Esophagus muscularis mucosa (tissue), 4 donors: ENCODE results near the gene PDSS1. TPM values are rescaled to one million over a fixed set of nuclear protein-coding genes. Genes with fewer than 3 reads are reported as not detected.
"Not testable (repeated sequence)": the region's sequence is repeated elsewhere in the genome, so short reads cannot be mapped to it uniquely, and the experiment has no call there.

ENCODE experiments used
- DNase-seq: peaks from one replicate; pipeline ENCODE4 v3.0.0-alpha.2; 2017; ENCODE audit errors: extremely low spot score
- H3K27ac ChIP-seq, 4 donors: fragments of 200-600 bp; sonication (generic); replicated peaks in 1 of 4; 1 replicate in 3 of 4; 2 replicates in 1 of 4; pipeline ENCODE4 v1.5.1; 2016 to 2019; ENCODE audit warnings: mild to moderate bottlenecking in 1 of 4
- H3K27me3 ChIP-seq, 4 donors: fragments of 200-600 bp; sonication (generic); one replicate each; pipeline versions ENCODE4 v1.5.1 to v1.6.0; 2016 to 2019
- H3K36me3 ChIP-seq, 4 donors: fragments of 200-600 bp; sonication (generic); one replicate each; pipeline ENCODE4 v1.5.1; 2016 to 2019
- H3K4me1 ChIP-seq, 4 donors: fragments of 200-600 bp; sonication (generic); one replicate each; pipeline ENCODE4 v1.5.1; 2016 to 2019
- H3K4me3 ChIP-seq, 4 donors: fragments of 200-600 bp; sonication (generic); 1 replicate in 2 of 4; 2 replicates in 2 of 4; pipeline ENCODE4 v1.5.1; 2016 to 2019; ENCODE audit warnings: mild to moderate bottlenecking in 4 of 4, moderate library complexity in 1 of 4
- H3K9me3 ChIP-seq, 4 donors: fragments of 200-600 bp; sonication (generic); 1 replicate in 3 of 4; 2 replicates in 1 of 4; pipeline ENCODE4 v1.5.1; 2016 to 2019
- CTCF ChIP-seq, 3 experiments: fragments of 200-600 bp in 2 of 3; fragments of 450-650 bp in 1 of 3; sonication (generic) in 2 of 3; IDR thresholded peaks; one replicate each; pipeline ENCODE4 v1.5.1; 2017 to 2019; ENCODE audit warnings: antibody characterized with exemption in 3 of 3, mild to moderate bottlenecking in 2 of 3, moderate library complexity in 1 of 3
- EP300 ChIP-seq: sonication (generic); formaldehyde crosslinking; IDR thresholded peaks from one replicate; pipeline ENCODE4 v1.6.1; 2017; ENCODE audit warnings: antibody characterized with exemption
- POLR2A ChIP-seq: fragments of 450-650 bp; IDR thresholded peaks from one replicate; pipeline ENCODE4 v1.6.1; 2017; ENCODE audit warnings: antibody characterized with exemption, moderate library complexity, mild to moderate bottlenecking, low read depth
- POLR2AphosphoS5 ChIP-seq, 2 donors: sonication (generic); formaldehyde crosslinking; IDR thresholded peaks; one replicate each; pipeline ENCODE4 v1.6.1; 2017; ENCODE audit warnings: antibody characterized with exemption in 2 of 2
- WGBS: methylation state at CpG from one replicate; pipeline ENCODE4 v1.1.5; 2018; 5-methylcytosine and 5-hydroxymethylcytosine counted together
- intact Hi-C: fragments of 100-400 bp; cut with DNase I; formaldehyde crosslinking; loops from one replicate; pipeline ENCODE4 v1.15.1; 2023
- total RNA-seq, 4 donors: library from RNA; depleted of rRNA; stranded (reverse); fragments of >200 nt; gene quantifications; one replicate each; pipeline versions ENCODE4 v1.1.0 to v1.2.1, GENCODE V29; 2016

The PDSS1 gene
- total RNA-seq, 4 donors from 2014 or later: 1.7 to 5.0 (median 3.3) TPM

- no peak for TF ChIP-seq CTCF (IDR thresholded peaks at IDR 0.05)
- no peak for TF ChIP-seq POLR2AphosphoS5 (IDR thresholded peaks at IDR 0.05)
- TF ChIP-seq EP300: no peak
- TF ChIP-seq POLR2A: no peak
- intact Hi-C loops: no loop called here
- Histone ChIP-seq H3K36me3 (no peaks in the 10 kb centered on the region), H3K27me3 (no peaks in the 10 kb centered on the region), H3K4me3 (no peak overlapping the region), H3K27ac (no peak overlapping the region), H3K9me3 (no peaks in the 10 kb centered on the region), H3K4me1 (peaks cover 14 to 59% (median 39%) of the 10 kb centered on the region in 4 donors)
- no peak for DNase-seq
- WGBS: 66% methylated on average over 4 of the region's 4 CpGs
Measured at GRCh38 chr10:26780793-26781601, 83.5 kb downstream of the PDSS1 start.

- 94% methylated on average over 2 of the region's 2 CpGs for WGBS
- TF ChIP-seq POLR2A (no peak), POLR2AphosphoS5 (IDR thresholded peaks at IDR 0.05) (no peak), CTCF (IDR thresholded peaks at IDR 0.05) (no peak), EP300 (no peak)
- H3K4me3 ChIP-seq: no peak overlapping the region
- no peak overlapping the region for H3K27ac ChIP-seq
- intact Hi-C loops: no loop called here
- no peaks in the 10 kb centered on the region for H3K9me3 ChIP-seq
- DNase-seq: no peak
- no peaks in the 10 kb centered on the region for H3K36me3 ChIP-seq
- H3K4me1 ChIP-seq: peaks cover 14 to 61% (median 38%) of the 10 kb centered on the region in 4 donors
- H3K27me3 ChIP-seq: no peaks in the 10 kb centered on the region
Measured at GRCh38 chr10:26781797-26782196, 84.3 kb downstream of the PDSS1 start.

GRCh38 chr10:26787362-26787761 is 89.9 kb downstream of the PDSS1 start:
- H3K9me3 ChIP-seq: no peaks in the 10 kb centered on the region
- TF ChIP-seq EP300 (no peak), CTCF (IDR thresholded peaks at IDR 0.05) (no peak), POLR2A (no peak), POLR2AphosphoS5 (IDR thresholded peaks at IDR 0.05) (no peak)
- peaks cover 5 to 42% (median 27%) of the 10 kb centered on the region in 4 donors for H3K4me1 ChIP-seq
- H3K27ac ChIP-seq: no peak overlapping the region
- intact Hi-C loops: no loop called here
- no peaks in the 10 kb centered on the region for H3K36me3 ChIP-seq
- no peaks in the 10 kb centered on the region for H3K27me3 ChIP-seq
- 88% methylated on average over 3 of the region's 3 CpGs for WGBS
- H3K4me3 ChIP-seq: no peak overlapping the region
- no peak for DNase-seq

- H3K9me3 ChIP-seq, H3K4me3 ChIP-seq, intact Hi-C loops, DNase-seq, H3K27ac ChIP-seq, H3K27me3 ChIP-seq, H3K36me3 ChIP-seq: not testable (repeated sequence)
- 91% methylated on average over 2 of the region's 2 CpGs for WGBS
- H3K4me1 ChIP-seq: peaks cover 11 to 45% (median 30%) of the 10 kb centered on the region in 4 donors
Measured at GRCh38 chr10:26789779-26790178, 92.3 kb downstream of the PDSS1 start.

- intact Hi-C loops: no loop called here
- WGBS: 93% methylated on average over 4 of the region's 4 CpGs
Measured at GRCh38 chr10:26790221-26790995, 92.9 kb downstream of the PDSS1 start.

More at GRCh38 chr10:26790221-26790995, 92.9 kb downstream of the PDSS1 start:
- no peaks in the 10 kb centered on the region for H3K36me3 ChIP-seq
- H3K4me3 ChIP-seq: no peak overlapping the region
- no peak for TF ChIP-seq EP300
- no peak for TF ChIP-seq POLR2A
- TF ChIP-seq CTCF (IDR thresholded peaks at IDR 0.05): no peak
- TF ChIP-seq POLR2AphosphoS5 (IDR thresholded peaks at IDR 0.05): no peak
- no peak overlapping the region for H3K27ac ChIP-seq
- H3K9me3 ChIP-seq: no peaks in the 10 kb centered on the region
- H3K4me1 ChIP-seq: peaks cover 11 to 39% (median 25%) of the 10 kb centered on the region in 4 donors
- no peak for DNase-seq
- H3K27me3 ChIP-seq: no peaks in the 10 kb centered on the region
